Bronchial epithelial cell (primary cell): ENCODE data around the gene OR9Q1. TPM values are rescaled to one million over a fixed set of nuclear protein-coding genes. Genes with fewer than 3 reads are reported as not detected.
A peak's percentile ranks its signal among the peaks of the same experiment; 100 is the strongest.

Experiments
- DNase-seq: peaks from one replicate; pipeline ENCODE4 v3.0.0-alpha.2; 2010; ENCODE audit warnings: low read depth
- FAIRE-seq: peaks from 2 replicates; lab custom pipeline; 2011; peaks lifted over from hg19 to GRCh38; lab: Jason Lieb, UNC
- H3K27me3 ChIP-seq: 2 replicates; pipeline ENCODE4 v1.5.1; 2011; ENCODE audit warnings: low read length; ENCODE audit not compliant: control insufficient read depth, insufficient read depth
- H3K36me3 ChIP-seq: 2 replicates; pipeline ENCODE4 v1.5.1; 2011; ENCODE audit warnings: low read length; ENCODE audit not compliant: control insufficient read depth, insufficient read depth
- H3K4me3 ChIP-seq: 2 replicates; pipeline ENCODE4 v1.5.1; 2011; ENCODE audit warnings: mild to moderate bottlenecking, low read depth, low read length, control low read depth
- total RNA-seq: library from RNA; depleted of rRNA; stranded (reverse); fragments of >200 nt; gene quantifications from 2 replicates; pipeline ENCODE4 v1.2.1, GENCODE V29; 2014
- TF ChIP-seq, protein P1 (sequence below): IDR thresholded peaks from 2 replicates; pipeline ENCODE4 v1.5.1; 2011; ENCODE audit warnings: mild to moderate bottlenecking, moderate library complexity, low read length, control low read depth, inconsistent platforms; ENCODE audit not compliant: insufficient read depth, severe bottlenecking

The OR9Q1 gene, protein sequence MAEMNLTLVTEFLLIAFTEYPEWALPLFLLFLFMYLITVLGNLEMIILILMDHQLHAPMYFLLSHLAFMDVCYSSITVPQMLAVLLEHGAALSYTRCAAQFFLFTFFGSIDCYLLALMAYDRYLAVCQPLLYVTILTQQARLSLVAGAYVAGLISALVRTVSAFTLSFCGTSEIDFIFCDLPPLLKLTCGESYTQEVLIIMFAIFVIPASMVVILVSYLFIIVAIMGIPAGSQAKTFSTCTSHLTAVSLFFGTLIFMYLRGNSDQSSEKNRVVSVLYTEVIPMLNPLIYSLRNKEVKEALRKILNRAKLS
- total RNA-seq, result not detected in 2 replicates

GRCh38 chr11:58023435-58023931 is at the start of gene OR9Q1:
OR9Q1 (plus strand) TSS chr11:58023881; CDS start chr11:58179445, 155,564 bp downstream.
- no peaks in the 10 kb centered on the region for H3K27me3 ChIP-seq
- TF ChIP-seq, protein P1, sequence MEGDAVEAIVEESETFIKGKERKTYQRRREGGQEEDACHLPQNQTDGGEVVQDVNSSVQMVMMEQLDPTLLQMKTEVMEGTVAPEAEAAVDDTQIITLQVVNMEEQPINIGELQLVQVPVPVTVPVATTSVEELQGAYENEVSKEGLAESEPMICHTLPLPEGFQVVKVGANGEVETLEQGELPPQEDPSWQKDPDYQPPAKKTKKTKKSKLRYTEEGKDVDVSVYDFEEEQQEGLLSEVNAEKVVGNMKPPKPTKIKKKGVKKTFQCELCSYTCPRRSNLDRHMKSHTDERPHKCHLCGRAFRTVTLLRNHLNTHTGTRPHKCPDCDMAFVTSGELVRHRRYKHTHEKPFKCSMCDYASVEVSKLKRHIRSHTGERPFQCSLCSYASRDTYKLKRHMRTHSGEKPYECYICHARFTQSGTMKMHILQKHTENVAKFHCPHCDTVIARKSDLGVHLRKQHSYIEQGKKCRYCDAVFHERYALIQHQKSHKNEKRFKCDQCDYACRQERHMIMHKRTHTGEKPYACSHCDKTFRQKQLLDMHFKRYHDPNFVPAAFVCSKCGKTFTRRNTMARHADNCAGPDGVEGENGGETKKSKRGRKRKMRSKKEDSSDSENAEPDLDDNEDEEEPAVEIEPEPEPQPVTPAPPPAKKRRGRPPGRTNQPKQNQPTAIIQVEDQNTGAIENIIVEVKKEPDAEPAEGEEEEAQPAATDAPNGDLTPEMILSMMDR, result no peak
- no peak within 1 kb of the TSS for H3K4me3 ChIP-seq
- DNase-seq, result no peak
- H3K36me3 ChIP-seq, result no peaks in the 10 kb centered on the region
- FAIRE-seq, result no peak

DNA sequence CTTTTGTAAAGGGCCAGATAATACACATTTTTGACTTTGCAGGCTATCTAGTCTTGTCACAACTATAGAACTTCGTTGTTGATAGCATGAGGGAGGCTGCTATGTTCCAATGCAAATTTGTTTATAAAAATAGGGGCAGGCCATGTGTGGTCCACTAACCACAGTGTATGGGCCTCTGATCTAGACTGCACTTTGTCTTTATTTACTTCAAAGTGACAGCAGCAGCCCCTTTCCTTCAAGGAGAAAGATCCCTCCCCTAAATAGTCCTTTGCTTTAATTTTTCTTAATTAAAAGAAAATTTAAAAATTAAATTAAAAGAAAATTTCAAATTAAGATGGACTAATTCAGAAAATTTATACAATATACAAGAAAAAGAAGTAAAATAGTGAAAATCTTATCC is 49.5 kb upstream of the OR9Q1 start:
- H3K27me3 ChIP-seq, result no peaks in the 10 kb centered on the region
- FAIRE-seq (no peak), DNase-seq (no peak)
- TF ChIP-seq, protein P1, result no peak
- no peaks in the 10 kb centered on the region for H3K36me3 ChIP-seq
- no peak overlapping the region for H3K4me3 ChIP-seq

GRCh38 chr11:57974848-57975601 is 48.7 kb upstream of the OR9Q1 start:
- no peak overlapping the region for H3K4me3 ChIP-seq
- no peaks in the 10 kb centered on the region for H3K27me3 ChIP-seq
- FAIRE-seq, result no peak
- DNase-seq, result peak; percentile 39
- TF ChIP-seq, protein P1, result no peak
- no peaks in the 10 kb centered on the region for H3K36me3 ChIP-seq

DNA sequence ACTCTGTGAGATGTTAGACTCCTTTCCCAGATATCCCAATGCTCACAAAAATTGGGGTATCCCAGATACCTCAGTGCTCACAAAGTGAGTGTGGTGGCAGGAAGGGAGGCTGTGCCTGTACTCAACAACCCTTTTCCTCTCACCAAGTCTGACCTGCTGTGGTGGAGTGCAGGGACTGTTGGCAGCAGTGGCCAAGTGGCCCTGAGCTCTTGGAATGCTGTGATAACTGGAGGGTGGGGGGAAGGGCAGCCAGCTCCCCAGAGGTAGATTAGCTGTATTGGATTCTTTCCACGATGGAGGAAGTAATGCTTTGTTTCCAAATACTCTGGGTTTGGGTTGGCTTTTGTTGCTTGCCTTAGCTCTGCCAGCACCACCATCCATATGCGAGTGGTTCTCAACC is 46.0 kb upstream of the OR9Q1 start:
- TF ChIP-seq, protein P1, result no peak
- Histone ChIP-seq H3K4me3 (no peak overlapping the region), H3K27me3 (no peaks in the 10 kb centered on the region), H3K36me3 (no peaks in the 10 kb centered on the region)
- DNase-seq (no peak), FAIRE-seq (no peak)

DNA sequence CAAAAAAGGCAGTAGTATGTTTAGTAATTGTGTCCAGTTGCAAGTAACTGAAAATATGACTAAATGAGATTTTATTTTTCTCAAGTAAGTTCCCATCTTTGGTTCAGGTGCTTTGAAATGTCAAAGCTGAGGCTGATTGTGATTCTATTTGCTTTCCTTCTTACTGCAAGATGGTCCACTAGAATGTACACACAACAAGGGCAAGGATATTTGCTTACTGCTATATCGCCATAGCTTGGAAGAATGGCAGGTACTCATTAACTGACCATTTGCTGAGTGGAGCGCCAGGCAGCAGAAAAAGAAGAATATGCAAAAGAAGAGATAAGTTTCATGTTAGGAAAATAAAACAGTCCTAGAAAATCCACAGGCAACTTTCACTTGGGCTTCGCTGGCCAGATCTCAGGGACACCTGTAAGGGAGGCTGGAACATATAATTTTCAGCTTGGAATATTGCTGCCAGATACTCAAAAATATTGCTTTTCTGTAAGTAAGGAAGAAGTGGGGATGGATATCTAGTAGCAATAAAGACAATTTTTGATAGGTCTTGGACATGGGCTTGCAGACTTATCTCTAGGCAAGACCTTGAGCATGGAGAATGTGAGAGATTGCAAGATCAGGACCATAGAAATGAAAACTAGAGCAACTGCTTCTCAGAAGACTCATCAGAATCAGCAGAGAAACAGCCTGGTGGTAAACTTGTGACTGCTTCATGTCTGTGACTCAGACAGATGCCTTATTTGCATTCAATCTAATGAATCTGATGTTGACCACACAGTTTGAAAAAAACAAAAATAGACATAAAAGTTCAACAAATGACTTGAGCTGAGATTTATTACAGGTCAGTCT is 44.8 kb upstream of the OR9Q1 start:
- no peaks in the 10 kb centered on the region for H3K36me3 ChIP-seq
- FAIRE-seq (no peak), DNase-seq (peak; percentile 15)
- H3K27me3 ChIP-seq, result no peaks in the 10 kb centered on the region
- TF ChIP-seq, protein P1, result no peak
- no peak overlapping the region for H3K4me3 ChIP-seq
